Nephron progenitor cell (in vitro differentiated cells): ENCODE data around the gene OSBPL2.

Experiments
- DNase-seq: peaks from one replicate; pipeline ENCODE4 v3.0.0; 2021
- H3K27ac Mint-ChIP-seq: 2 replicates; pipeline ENCODE4 v1.8.0; 2021; ENCODE audit warnings: mild to moderate bottlenecking, moderate library complexity, mixed read lengths
- H3K27me3 Mint-ChIP-seq: 2 replicates; pipeline ENCODE4 v1.8.0; 2021; ENCODE audit warnings: mild to moderate bottlenecking, low read depth, mixed read lengths; ENCODE audit not compliant: poor library complexity
- H3K36me3 Mint-ChIP-seq: 2 replicates; pipeline ENCODE4 v1.8.0; 2021; ENCODE audit warnings: low read depth, mixed read lengths
- H3K4me1 Mint-ChIP-seq: 2 replicates; pipeline ENCODE4 v1.8.0; 2021; ENCODE audit warnings: mixed read lengths
- H3K4me3 Mint-ChIP-seq: 2 replicates; pipeline ENCODE4 v1.8.0; 2021; ENCODE audit warnings: mild to moderate bottlenecking, moderate library complexity, mixed read lengths
- H3K9me3 Mint-ChIP-seq: 2 replicates; pipeline ENCODE4 v1.8.0; 2021; ENCODE audit warnings: mild to moderate bottlenecking, moderate library complexity, mixed read lengths
- CTCF ChIP-seq: fragments of 200-600 bp; sonication (generic); IDR thresholded peaks from 2 replicates; pipeline ENCODE4 v1.5.0; 2021; ENCODE audit warnings: antibody characterized with exemption

The OSBPL2 gene

GRCh38 chr20:62303062-62303339 is 64.7 kb downstream of the OSBPL2 start:
- H3K4me3 Mint-ChIP-seq: peak overlapping the region; percentile 90
- peaks cover 22% of the 10 kb centered on the region for H3K4me1 Mint-ChIP-seq
- H3K9me3 Mint-ChIP-seq: no peaks in the 10 kb centered on the region
- no peak for DNase-seq
- no peaks in the 10 kb centered on the region for H3K36me3 Mint-ChIP-seq
- no peaks in the 10 kb centered on the region for H3K27me3 Mint-ChIP-seq
- no peak for TF ChIP-seq CTCF
- H3K27ac Mint-ChIP-seq: no peak overlapping the region

- Mint-ChIP-seq H3K27me3 (no peaks in the 10 kb centered on the region), H3K36me3 (no peaks in the 10 kb centered on the region), H3K27ac (peak overlapping the region; percentile 48), H3K4me3 (peak overlapping the region; percentile 90), H3K4me1 (peaks cover 22% of the 10 kb centered on the region), H3K9me3 (no peaks in the 10 kb centered on the region)
- no peak for TF ChIP-seq CTCF
- DNase-seq: peak; percentile 44
Observed at GRCh38 chr20:62303340-62304226, 65.3 kb downstream of the OSBPL2 start.

GRCh38 chr20:62304331-62305148 is 66.2 kb downstream of the OSBPL2 start:
- Mint-ChIP-seq H3K27ac (peak overlapping the region; percentile 36), H3K4me3 (peak overlapping the region; percentile 90)

GRCh38 chr20:62305149-62305764 is 66.9 kb downstream of the OSBPL2 start:
- Mint-ChIP-seq H3K27me3 (no peaks in the 10 kb centered on the region), H3K4me3 (peak overlapping the region; percentile 68), H3K9me3 (no peaks in the 10 kb centered on the region), H3K4me1 (peaks cover 22% of the 10 kb centered on the region), H3K27ac (peak overlapping the region; percentile 92), H3K36me3 (no peaks in the 10 kb centered on the region)
- no peak for TF ChIP-seq CTCF
- DNase-seq: no peak

More at GRCh38 chr20:62304331-62305148, 66.2 kb downstream of the OSBPL2 start:
- Mint-ChIP-seq H3K36me3 (no peaks in the 10 kb centered on the region), H3K4me1 (peaks cover 22% of the 10 kb centered on the region), H3K27me3 (no peaks in the 10 kb centered on the region), H3K9me3 (no peaks in the 10 kb centered on the region)
- TF ChIP-seq CTCF: no peak
- no peak for DNase-seq

GRCh38 chr20:62305765-62306413 is 67.6 kb downstream of the OSBPL2 start:
- TF ChIP-seq CTCF: no peak
- H3K9me3 Mint-ChIP-seq: no peaks in the 10 kb centered on the region
- H3K27me3 Mint-ChIP-seq: no peaks in the 10 kb centered on the region
- peak overlapping the region; percentile 92 for H3K27ac Mint-ChIP-seq
- no peaks in the 10 kb centered on the region for H3K36me3 Mint-ChIP-seq
- no peak for DNase-seq
- H3K4me1 Mint-ChIP-seq: peaks cover 22% of the 10 kb centered on the region
- no peak overlapping the region for H3K4me3 Mint-ChIP-seq
